Activated naive CD8-positive, alpha-beta T cell treated with anti-CD3 and anti-CD28 coated beads, Interleukin-2, amount 50 U/mL, for 24 hours (primary cell): ENCODE measurements around the gene TANC1.

Source experiments
- ATAC-seq: fragments of 150-1000 bp; cut with Tn5 transposase; one replicate; pipeline ENCODE4 v1.10.0; 2021
- DNase-seq: peaks from one replicate; pipeline ENCODE4 v3.0.0; 2021
- H3K27ac Mint-ChIP-seq: one replicate; pipeline ENCODE4 v1.8.0; 2021; ENCODE audit warnings: mild to moderate bottlenecking, mixed read lengths
- H3K27me3 Mint-ChIP-seq: one replicate; pipeline ENCODE4 v1.8.0; 2021; ENCODE audit warnings: mixed read lengths
- H3K36me3 Mint-ChIP-seq: one replicate; pipeline ENCODE4 v1.8.0; 2021; ENCODE audit warnings: low read depth, mixed read lengths
- H3K4me1 Mint-ChIP-seq: one replicate; pipeline ENCODE4 v1.8.0; 2021; ENCODE audit warnings: mixed read lengths
- H3K4me3 Mint-ChIP-seq: one replicate; pipeline ENCODE4 v1.8.0; 2021; ENCODE audit warnings: mild to moderate bottlenecking, moderate library complexity, mixed read lengths
- H3K9me3 Mint-ChIP-seq: one replicate; pipeline ENCODE4 v1.8.0; 2021; ENCODE audit warnings: mixed read lengths

TANC1 gene

GRCh38 chr2:158969715-158970240 lies 1.3 kb downstream of the TANC1 start:
- Mint-ChIP-seq H3K4me1 (peaks cover 14% of the 10 kb centered on the region), H3K27me3 (peaks cover 57% of the 10 kb centered on the region), H3K27ac (no peak overlapping the region), H3K9me3 (no peaks in the 10 kb centered on the region), H3K4me3 (peak overlapping the region; percentile 72), H3K36me3 (no peaks in the 10 kb centered on the region)
- no peak for DNase-seq
- no peak for ATAC-seq

GRCh38 chr2:158970241-158970751 lies 1.9 kb downstream of the TANC1 start:
- no peaks in the 10 kb centered on the region for H3K36me3 Mint-ChIP-seq
- H3K9me3 Mint-ChIP-seq, result no peaks in the 10 kb centered on the region
- ATAC-seq, result no peak
- no peak for DNase-seq
- H3K27ac Mint-ChIP-seq, result no peak overlapping the region
- H3K4me3 Mint-ChIP-seq, result peak overlapping the region; percentile 72
- H3K27me3 Mint-ChIP-seq, result peaks cover 59% of the 10 kb centered on the region
- peaks cover 14% of the 10 kb centered on the region for H3K4me1 Mint-ChIP-seq

DNA sequence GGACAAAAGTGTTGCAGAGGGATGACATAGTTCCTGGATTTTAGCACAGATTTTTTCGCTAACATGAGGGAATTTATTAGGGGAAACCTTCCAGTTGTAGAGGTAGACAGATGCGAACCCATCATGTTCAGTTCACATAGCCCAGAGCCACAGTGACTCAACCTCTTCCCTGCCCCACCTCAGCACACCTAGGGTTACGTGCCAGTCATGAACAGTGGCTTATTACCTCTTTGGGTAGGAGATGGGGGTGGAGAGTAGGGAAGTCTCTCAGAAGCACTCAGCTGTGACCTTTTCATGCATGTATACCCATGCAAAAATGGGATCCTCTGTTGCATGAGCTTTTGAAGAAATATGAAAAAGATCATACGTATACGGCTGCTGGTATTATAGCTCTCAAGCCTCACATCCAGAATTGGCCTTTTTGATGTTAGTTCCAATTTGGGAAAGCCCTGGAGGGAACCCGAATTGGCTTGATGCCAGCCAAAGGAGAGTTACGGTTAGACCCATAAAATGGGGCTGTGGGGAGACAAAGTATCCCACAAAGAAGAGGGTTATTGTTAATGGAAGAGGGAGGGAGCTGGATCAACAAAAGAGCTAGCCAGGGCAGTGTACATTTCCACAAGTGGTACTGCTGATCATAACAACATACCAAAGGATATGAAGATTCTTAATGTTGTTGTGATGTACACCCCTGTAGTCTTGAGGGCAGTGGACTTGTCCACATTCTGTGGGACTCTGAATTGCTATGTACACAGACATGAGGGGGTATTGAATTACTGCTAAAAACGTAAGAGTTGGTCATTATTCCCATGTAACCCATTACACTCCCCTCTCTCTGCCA lies 4.9 kb downstream of the TANC1 start:
- Mint-ChIP-seq H3K9me3 (no peaks in the 10 kb centered on the region), H3K4me1 (peaks cover 12% of the 10 kb centered on the region), H3K27ac (no peak overlapping the region), H3K27me3 (peaks cover 43% of the 10 kb centered on the region), H3K36me3 (no peaks in the 10 kb centered on the region), H3K4me3 (no peak overlapping the region)
- DNase-seq, result no peak
- ATAC-seq, result no peak

- Mint-ChIP-seq H3K4me1 (no peaks in the 10 kb centered on the region), H3K27ac (no peak overlapping the region), H3K36me3 (no peaks in the 10 kb centered on the region), H3K4me3 (no peak overlapping the region), H3K9me3 (no peaks in the 10 kb centered on the region), H3K27me3 (peaks cover 30% of the 10 kb centered on the region)
- DNase-seq (no peak), ATAC-seq (no peak)
Measured at GRCh38 chr2:158975271-158975921, 7.0 kb downstream of the TANC1 start.

- peaks cover 10% of the 10 kb centered on the region for H3K27me3 Mint-ChIP-seq
- no peaks in the 10 kb centered on the region for H3K36me3 Mint-ChIP-seq
- no peaks in the 10 kb centered on the region for H3K9me3 Mint-ChIP-seq
- H3K27ac Mint-ChIP-seq, result no peak overlapping the region
- ATAC-seq (no peak), DNase-seq (no peak)
- no peak overlapping the region for H3K4me3 Mint-ChIP-seq
- H3K4me1 Mint-ChIP-seq, result no peaks in the 10 kb centered on the region
Measured at GRCh38 chr2:158979772-158980171, 11.3 kb downstream of the TANC1 start.

DNA sequence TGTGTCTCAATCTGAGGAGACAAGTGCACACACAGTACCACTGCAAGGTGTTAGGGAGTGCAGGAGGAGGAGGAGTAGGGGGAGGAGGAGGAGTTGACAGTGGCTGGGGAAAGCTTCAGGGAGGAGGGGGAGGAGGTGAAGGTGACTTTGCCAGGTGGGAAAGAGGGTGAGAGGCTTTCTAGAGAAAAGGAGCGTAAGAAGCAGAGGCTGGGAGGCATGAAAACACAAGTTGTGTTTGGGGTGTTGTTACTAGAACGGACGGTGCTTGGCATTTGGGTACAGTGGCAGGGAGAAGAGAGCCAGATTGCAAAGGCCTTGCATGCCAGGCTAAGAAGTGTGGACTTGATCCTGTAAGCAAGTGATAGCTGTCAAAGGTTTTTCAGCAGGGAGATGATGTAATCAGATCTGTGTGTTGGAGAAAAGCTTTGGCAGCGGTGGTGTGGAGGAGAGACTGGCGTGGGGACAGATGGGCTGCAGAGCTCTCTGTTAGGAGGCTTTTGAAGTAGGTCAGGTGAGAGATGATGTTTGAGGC lies 16.2 kb downstream of the TANC1 start:
- ATAC-seq (no peak), DNase-seq (no peak)
- Mint-ChIP-seq H3K4me3 (no peak overlapping the region), H3K36me3 (no peaks in the 10 kb centered on the region), H3K27me3 (peaks cover 5% of the 10 kb centered on the region), H3K9me3 (no peaks in the 10 kb centered on the region), H3K27ac (no peak overlapping the region), H3K4me1 (peaks cover 3% of the 10 kb centered on the region)

DNA sequence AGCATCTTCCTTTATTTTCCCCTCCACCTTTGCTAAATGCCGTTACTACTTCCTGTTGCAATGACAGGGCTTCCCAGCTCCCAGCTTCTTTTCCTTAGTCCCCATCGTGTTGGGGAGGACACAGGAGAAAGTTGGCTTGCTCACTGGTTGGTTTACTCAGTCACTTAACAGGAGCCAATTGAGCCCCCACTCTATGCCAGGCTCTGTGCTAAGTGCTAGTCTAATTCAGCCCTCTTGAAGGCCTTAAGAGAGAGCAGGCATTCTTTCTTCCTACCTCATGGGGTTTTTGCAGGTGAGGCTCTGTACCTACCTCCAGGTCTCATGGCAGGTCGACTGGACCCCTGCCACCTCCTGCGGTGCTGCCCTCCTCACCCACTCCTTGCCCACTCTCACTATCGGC lies 20.1 kb downstream of the TANC1 start:
- Mint-ChIP-seq H3K9me3 (no peaks in the 10 kb centered on the region), H3K36me3 (no peaks in the 10 kb centered on the region), H3K4me3 (no peak overlapping the region), H3K4me1 (peaks cover 3% of the 10 kb centered on the region), H3K27ac (no peak overlapping the region), H3K27me3 (no peaks in the 10 kb centered on the region)
- no peak for ATAC-seq
- DNase-seq, result no peak

- Mint-ChIP-seq H3K36me3 (no peaks in the 10 kb centered on the region), H3K27ac (no peak overlapping the region), H3K27me3 (no peaks in the 10 kb centered on the region), H3K9me3 (no peaks in the 10 kb centered on the region), H3K4me3 (no peak overlapping the region), H3K4me1 (peaks cover 3% of the 10 kb centered on the region)
- DNase-seq (no peak), ATAC-seq (no peak)
Measured at GRCh38 chr2:158989165-158989564, 20.7 kb downstream of the TANC1 start.

DNA sequence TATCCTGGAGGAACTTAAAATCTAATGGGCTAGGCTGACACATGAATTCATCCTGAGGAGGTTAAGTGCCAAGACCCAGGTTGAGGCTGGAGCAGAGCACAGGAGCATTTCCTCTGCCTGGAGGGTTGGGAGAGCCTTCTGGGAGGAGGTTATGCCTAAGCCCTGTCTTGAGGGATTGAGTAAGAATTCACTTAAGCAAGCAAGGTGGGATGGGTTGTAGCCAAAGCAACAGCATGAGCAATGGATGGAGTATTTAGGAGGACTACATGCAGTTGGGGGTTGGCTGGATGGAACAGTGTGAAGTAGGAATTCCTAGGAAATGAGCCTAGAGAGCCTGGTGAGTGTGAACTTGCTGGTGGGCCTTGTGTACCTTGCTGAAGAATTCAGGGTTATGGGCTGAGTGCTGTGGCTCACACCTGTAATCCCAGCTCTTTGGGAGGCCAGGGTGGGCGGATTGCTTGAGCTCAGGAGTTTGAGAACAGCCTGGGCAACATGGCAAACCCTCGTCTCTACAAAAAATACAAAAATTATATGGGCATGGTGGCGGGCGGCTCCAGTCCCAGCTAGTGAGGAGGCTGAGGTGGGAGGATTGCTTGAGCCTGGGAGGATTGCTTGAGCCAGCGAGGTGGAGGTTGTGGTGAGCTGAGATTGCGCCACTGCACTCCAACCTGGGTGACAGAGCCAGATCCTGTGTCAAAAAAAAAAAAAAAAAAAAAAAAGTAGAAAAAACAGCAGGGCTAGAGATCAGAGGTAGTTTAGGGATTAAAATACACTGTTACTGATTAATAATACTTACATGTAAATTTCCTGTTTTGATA lies 22.2 kb downstream of the TANC1 start:
- no peak for ATAC-seq
- DNase-seq, result no peak
- Mint-ChIP-seq H3K36me3 (no peaks in the 10 kb centered on the region), H3K27me3 (peaks cover 2% of the 10 kb centered on the region), H3K9me3 (no peaks in the 10 kb centered on the region), H3K27ac (no peak overlapping the region), H3K4me3 (no peak overlapping the region), H3K4me1 (peaks cover 3% of the 10 kb centered on the region)

- no peak for ATAC-seq
- H3K36me3 Mint-ChIP-seq, result no peaks in the 10 kb centered on the region
- peaks cover 3% of the 10 kb centered on the region for H3K27me3 Mint-ChIP-seq
- no peaks in the 10 kb centered on the region for H3K4me1 Mint-ChIP-seq
- no peak for DNase-seq
- no peaks in the 10 kb centered on the region for H3K9me3 Mint-ChIP-seq
- no peak overlapping the region for H3K27ac Mint-ChIP-seq
- no peak overlapping the region for H3K4me3 Mint-ChIP-seq
Measured at GRCh38 chr2:158993030-158993429, 24.6 kb downstream of the TANC1 start.

DNA sequence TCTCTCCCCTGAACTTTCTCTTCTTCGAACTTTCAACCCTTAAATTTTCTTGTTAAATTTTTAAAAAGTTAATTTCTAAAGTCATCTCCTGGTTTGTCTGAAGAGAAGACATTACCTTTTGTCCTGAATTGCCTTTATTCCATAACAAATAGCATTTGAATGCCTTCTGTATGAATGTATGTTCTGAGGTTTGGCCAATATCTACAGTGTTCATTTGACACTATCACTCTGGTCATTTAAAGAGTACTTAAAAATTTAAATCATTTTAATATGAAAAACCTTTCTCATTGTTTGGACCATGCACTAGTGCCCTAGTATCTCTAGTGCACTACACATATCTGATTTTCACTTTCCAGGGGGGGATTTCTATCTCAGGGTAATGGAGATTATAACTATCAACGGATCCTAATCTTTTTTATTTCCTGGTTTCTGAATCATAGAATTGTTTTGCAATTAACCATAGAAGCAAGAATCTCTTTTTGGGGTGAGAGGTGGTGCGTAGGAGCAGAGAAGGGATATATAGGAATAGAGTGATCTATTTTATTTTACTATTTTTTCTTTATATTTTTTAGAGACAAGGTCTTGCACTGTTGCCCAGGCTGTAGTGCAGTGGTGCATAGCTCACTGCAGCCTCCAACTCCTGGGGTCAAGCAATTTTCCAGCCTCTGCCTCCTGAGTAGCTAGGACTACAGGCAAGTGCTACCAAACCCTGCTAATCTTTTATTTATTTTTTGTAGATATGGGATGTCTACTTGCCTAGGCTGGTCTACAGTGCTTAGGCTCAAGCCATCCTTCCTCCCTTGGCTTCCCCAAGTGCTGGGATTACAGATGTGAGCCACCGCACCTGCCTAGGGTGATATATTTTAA lies 25.5 kb downstream of the TANC1 start:
- Mint-ChIP-seq H3K4me1 (no peaks in the 10 kb centered on the region), H3K9me3 (no peaks in the 10 kb centered on the region)
- DNase-seq, result no peak

GRCh38 chr2:158994920-158995676 lies 26.7 kb downstream of the TANC1 start:
- Mint-ChIP-seq H3K36me3 (no peaks in the 10 kb centered on the region), H3K4me3 (no peak overlapping the region), H3K27me3 (peaks cover 3% of the 10 kb centered on the region), H3K9me3 (no peaks in the 10 kb centered on the region), H3K4me1 (peaks cover 2% of the 10 kb centered on the region), H3K27ac (no peak overlapping the region)
- DNase-seq (no peak), ATAC-seq (no peak)

More for the DNA sequence above, 25.5 kb downstream of the TANC1 start:
- no peak for ATAC-seq
- Mint-ChIP-seq H3K27me3 (peaks cover 3% of the 10 kb centered on the region), H3K4me3 (no peak overlapping the region), H3K27ac (no peak overlapping the region), H3K36me3 (no peaks in the 10 kb centered on the region)

DNA sequence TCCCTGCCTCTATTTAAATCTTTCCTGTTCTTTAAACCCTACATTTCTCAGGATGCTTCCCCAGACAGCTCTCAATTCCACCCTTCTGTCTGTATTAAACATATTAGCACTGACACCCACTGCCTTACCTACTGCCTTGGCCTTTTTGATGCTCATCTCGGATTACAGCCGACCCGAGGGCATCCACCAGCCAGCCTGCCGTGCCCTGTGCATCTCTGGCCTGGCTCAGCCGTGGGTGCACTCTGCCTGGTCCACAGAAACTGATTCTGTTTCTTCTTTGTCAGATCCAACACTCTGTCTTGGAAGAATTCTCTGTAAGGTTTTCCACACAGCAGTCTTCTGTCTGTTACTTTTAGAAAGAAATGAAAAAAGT lies 27.2 kb downstream of the TANC1 start:
- Mint-ChIP-seq H3K36me3 (no peaks in the 10 kb centered on the region), H3K27me3 (peaks cover 3% of the 10 kb centered on the region), H3K27ac (no peak overlapping the region), H3K4me3 (no peak overlapping the region), H3K4me1 (peaks cover 2% of the 10 kb centered on the region), H3K9me3 (no peaks in the 10 kb centered on the region)
- ATAC-seq (no peak), DNase-seq (no peak)
